H1 (cell line): ENCODE data around the gene DYRK1B. TPM values are rescaled to one million over a fixed set of nuclear protein-coding genes. Genes with fewer than 3 reads are reported as not detected.

Source experiments
- CTCF ChIA-PET: fragments of 300-600 bp; sonication (Branson Sonifier 250); formaldehyde crosslinking; loops from one replicate; lab custom pipeline; 2021; ENCODE audit not compliant: partially characterized antibody; lab: Charles Lee
- POLR2A ChIA-PET: fragments of 300-600 bp; sonication (Branson Sonifier 250); formaldehyde crosslinking; loops from one replicate; lab custom pipeline; 2021; ENCODE audit warnings: inconsistent platforms; ENCODE audit not compliant: partially characterized antibody; lab: Charles Lee
- DNase-seq, 2 experiments: peaks; one replicate each; pipeline versions ENCODE4 v3.0.0 to v3.0.0-alpha.2; 2010 to 2022; ENCODE audit warnings: low spot score in 2 of 2, low read depth in 1 of 2, mixed read lengths in 1 of 2
- FAIRE-seq: peaks from 2 replicates; lab custom pipeline; 2011; peaks lifted over from hg19 to GRCh38; lab: Jason Lieb, UNC
- H2AFZ ChIP-seq: 2 replicates; pipeline ENCODE4 v1.8.1; 2012; ENCODE audit warnings: low read length, inconsistent platforms
- H2AK5ac ChIP-seq: 2 replicates; pipeline ENCODE4 v1.6.1; 2013; ENCODE audit warnings: low read depth, low read length
- H2BK120ac ChIP-seq: replicated peaks from 2 replicates; pipeline ENCODE3; 2013; ENCODE audit warnings: low read depth, low read length, inconsistent platforms
- H2BK12ac ChIP-seq: 2 replicates; pipeline ENCODE4 v1.6.1; 2013; ENCODE audit warnings: low read depth, low read length
- H2BK15ac ChIP-seq: 2 replicates; pipeline ENCODE4 v1.6.1; 2013; ENCODE audit warnings: low read length
- H2BK20ac ChIP-seq: 2 replicates; pipeline ENCODE4 v1.6.1; 2013; ENCODE audit warnings: low read length
- H2BK5ac ChIP-seq: 2 replicates; pipeline ENCODE4 v1.6.1; 2013; ENCODE audit warnings: low read depth, low read length
- H3K14ac ChIP-seq: 2 replicates; pipeline ENCODE4 v1.6.1; 2013; ENCODE audit warnings: inconsistent platforms; ENCODE audit not compliant: insufficient read length
- H3K18ac ChIP-seq: 2 replicates; pipeline ENCODE4 v1.6.1; 2013; ENCODE audit warnings: low read length; ENCODE audit errors: extremely low read depth
- H3K23ac ChIP-seq: 2 replicates; pipeline ENCODE4 v1.6.1; 2013; ENCODE audit warnings: inconsistent platforms; ENCODE audit not compliant: insufficient read length
- H3K23me2 ChIP-seq: 2 replicates; pipeline ENCODE4 v1.6.1; 2013; ENCODE audit warnings: low read depth, low read length
- H3K27ac ChIP-seq: 2 replicates; pipeline ENCODE4 v1.6.1; 2011; ENCODE audit warnings: low read depth, low read length, inconsistent platforms
- H3K27me3 ChIP-seq, 4 experiments: replicated peaks in 1 of 4; 1 replicate in 1 of 4; 2 replicates in 3 of 4; pipeline versions ENCODE4 v1.6.1 to v1.8.1; 2011 to 2013; ENCODE audit warnings: low read length in 3 of 4, mild to moderate bottlenecking in 3 of 4, inconsistent platforms in 2 of 4, mixed read lengths in 2 of 4, moderate library complexity in 1 of 4; ENCODE audit not compliant: control insufficient read depth in 3 of 4, insufficient read depth in 3 of 4; ENCODE audit errors: extremely low read depth in 1 of 4
- H3K36me3 ChIP-seq, 4 experiments: 2 replicates each; pipeline versions ENCODE4 v1.6.1 to v1.8.1; 2011 to 2013; ENCODE audit warnings: mild to moderate bottlenecking in 4 of 4, low read length in 3 of 4, moderate library complexity in 2 of 4, control low read depth in 1 of 4, inconsistent platforms in 1 of 4; ENCODE audit not compliant: insufficient read depth in 4 of 4, control insufficient read depth in 2 of 4
- H3K4ac ChIP-seq: replicated peaks from 2 replicates; pipeline ENCODE3; 2013; ENCODE audit warnings: low read length, low read depth, mixed read lengths, inconsistent platforms; ENCODE audit not compliant: insufficient read length
- H3K4me1 ChIP-seq, 4 experiments: replicated peaks in 1 of 4; 1 replicate in 1 of 4; 2 replicates in 3 of 4; pipeline versions ENCODE4 v1.6.1 to v1.8.1; 2011 to 2013; ENCODE audit warnings: low read length in 3 of 4, inconsistent platforms in 2 of 4, mixed read lengths in 1 of 4; ENCODE audit not compliant: insufficient read depth in 4 of 4, control insufficient read depth in 3 of 4
- H3K4me2 ChIP-seq, 2 experiments: 2 replicates each; pipeline versions ENCODE4 v1.6.1 to v1.8.1; 2011 to 2013; ENCODE audit warnings: low read depth in 2 of 2, low read length in 2 of 2, control low read depth in 1 of 2, inconsistent platforms in 1 of 2, mild to moderate bottlenecking in 1 of 2; ENCODE audit not compliant: insufficient read depth in 1 of 2
- H3K4me3 ChIP-seq, 4 experiments: fragments of 200-600, 300-600 bp in 1 of 4; sonication (generic), shearing (Covaris generic), sonication (Bioruptor Twin) in 1 of 4; 2 replicates each; pipeline versions ENCODE4 v1.5.1 to v1.8.1; 2011 to 2016; ENCODE audit warnings: low read length in 4 of 4, low read depth in 3 of 4, control low read depth in 2 of 4, inconsistent platforms in 2 of 4, mild to moderate bottlenecking in 2 of 4, mixed read lengths in 1 of 4, moderate library complexity in 1 of 4; ENCODE audit not compliant: insufficient read depth in 2 of 4; ENCODE audit errors: extremely low read depth in 1 of 4
- H3K56ac ChIP-seq: replicated peaks from 2 replicates; pipeline ENCODE3; 2013; ENCODE audit warnings: low read depth, mild to moderate bottlenecking, mixed read lengths, low read length, inconsistent platforms; ENCODE audit not compliant: insufficient read length
- H3K79me1 ChIP-seq: 2 replicates; pipeline ENCODE4 v1.6.1; 2013; ENCODE audit warnings: low read depth, low read length, control low read depth
- H3K79me2 ChIP-seq, 2 experiments: 2 replicates each; pipeline versions ENCODE4 v1.6.1 to v1.8.1; 2012 to 2013; ENCODE audit warnings: low read length in 2 of 2, mild to moderate bottlenecking in 2 of 2, inconsistent platforms in 1 of 2; ENCODE audit not compliant: insufficient read depth in 2 of 2, control insufficient read depth in 1 of 2
- H3K9ac ChIP-seq, 4 experiments: replicated peaks in 1 of 4; 1 replicate in 1 of 4; 2 replicates in 3 of 4; pipeline versions ENCODE4 v1.6.1 to v1.8.1; 2011 to 2013; ENCODE audit warnings: low read depth in 3 of 4, low read length in 3 of 4, control low read depth in 2 of 4, mild to moderate bottlenecking in 2 of 4, moderate library complexity in 2 of 4, inconsistent platforms in 1 of 4; ENCODE audit errors: extremely low read depth in 1 of 4
- H3K9me3 ChIP-seq, 2 experiments: 2 replicates each; pipeline versions ENCODE4 v1.6.1 to v1.8.1; 2012 to 2013; ENCODE audit warnings: mild to moderate bottlenecking in 2 of 2, moderate library complexity in 2 of 2, control low read depth in 1 of 2, inconsistent platforms in 1 of 2, low read depth in 1 of 2, low read length in 1 of 2, mixed read lengths in 1 of 2; ENCODE audit not compliant: insufficient read depth in 2 of 2
- H4K20me1 ChIP-seq, 2 experiments: replicated peaks in 1 of 2; 2 replicates each; pipeline versions ENCODE3 to v1.8.1; 2011 to 2013; ENCODE audit warnings: inconsistent platforms in 2 of 2, low read length in 2 of 2, mild to moderate bottlenecking in 1 of 2; ENCODE audit not compliant: insufficient read depth in 2 of 2, control insufficient read depth in 1 of 2
- H4K5ac ChIP-seq: 2 replicates; pipeline ENCODE4 v1.6.1; 2013; ENCODE audit warnings: low read length, low read depth, mixed read lengths, inconsistent platforms; ENCODE audit not compliant: insufficient read length
- H4K8ac ChIP-seq: 2 replicates; pipeline ENCODE4 v1.8.0; 2013; ENCODE audit warnings: mild to moderate bottlenecking, moderate library complexity, low read length, inconsistent platforms; ENCODE audit not compliant: insufficient read depth; ENCODE audit errors: extremely low read depth
- H4K91ac ChIP-seq: replicated peaks from 2 replicates; pipeline ENCODE3; 2013; ENCODE audit warnings: low read length, mixed read lengths, inconsistent platforms; ENCODE audit not compliant: insufficient read length
- TCF12 ChIP-seq: IDR thresholded peaks from 2 replicates; pipeline ENCODE4 v1.6.1; 2011; ENCODE audit warnings: low read depth, mild to moderate bottlenecking, low read length
- USF2 ChIP-seq: IDR thresholded peaks from 2 replicates; pipeline ENCODE4 v1.6.1; 2011; ENCODE audit warnings: low read length, improper control_type of control experiment
- WGBS, 2 experiments: shearing (Covaris generic) in 1 of 2; methylation state at CpG; one replicate each; pipeline versions ENCODE4 v1.1.6 to v1.1.7; 2013 to 2015; ENCODE audit warnings: low lambda C conversion rate in 2 of 2, mixed read lengths in 2 of 2, inconsistent platforms in 1 of 2, low coverage in 1 of 2, missing lambda C conversion rate in 1 of 2; ENCODE audit not compliant: insufficient replicate concordance in 2 of 2, insufficient coverage in 1 of 2, insufficient read length in 1 of 2; ENCODE audit errors: extremely low coverage in 1 of 2, missing lambda C conversion rate in 1 of 2; 5-methylcytosine and 5-hydroxymethylcytosine counted together
- polyA plus RNA-seq, 7 experiments: library from polyadenylated mRNA; depleted of rRNA in 3 of 7; stranded (reverse) in 5 of 7; unstranded in 2 of 7; fragments of >200 nt in 5 of 7; fragments of 200-250 nt in 2 of 7; gene quantifications; 1 replicate in 5 of 7; 2 replicates in 1 of 7; 4 replicates in 1 of 7; pipeline versions ENCODE4 v1.2.1 to v1.2.3, GENCODE V29; 2011 to 2013; ENCODE audit warnings: missing spikeins in 2 of 7, mixed read lengths in 2 of 7
- total RNA-seq: library from RNA; stranded (reverse); fragmentation: NEBNext Ultra II Directional; extraction: Animal tissue kit (Norgen Biotek cat#: 25700); gene quantifications from 2 replicates; pipeline ENCODE4 v1.2.1, GENCODE V29; 2021

The DYRK1B gene
- total and polyA plus RNA-seq, 2 of the 8 experiments (the other 6 are each of a cell fraction or from before 2014, with no cell fraction given): 6.9 to 14.8 TPM

GRCh38 chr19:39865953-39866352 is 32.0 kb upstream of the DYRK1B start:
- Histone ChIP-seq H3K9me3 (no peaks in the 10 kb centered on the region), H3K79me2 (no peaks in the 10 kb centered on the region), H3K23me2 (no peaks in the 10 kb centered on the region; the same call in 1 of the 2 replicates), H3K79me1 (no peaks in the 10 kb centered on the region), H3K56ac (no peak overlapping the region), H3K23ac (no peak overlapping the region), H3K9ac (no peak overlapping the region), H4K20me1 (no peaks in the 10 kb centered on the region), H3K14ac (no peak overlapping the region), H3K4me3 (no peak overlapping the region), H3K36me3 (no peaks in the 10 kb centered on the region), H2BK120ac (no peak overlapping the region), H3K4me2 (no peak overlapping the region), H4K8ac (no peak overlapping the region), H3K4me1 (peaks cover 0 to 6% (median 4%) of the 10 kb centered on the region in 4 experiments; a peak in 4 of 7 replicates), H3K4ac (no peak overlapping the region), H2AFZ (no peak overlapping the region), H4K91ac (no peak overlapping the region), H4K5ac (no peak overlapping the region), H2BK15ac (no peak overlapping the region), H3K27me3 (no peaks in the 10 kb centered on the region), H3K18ac (no peak overlapping the region), H2AK5ac (no peak overlapping the region), H2BK20ac (no peak overlapping the region), H2BK12ac (no peak overlapping the region), H2BK5ac (no peak overlapping the region), H3K27ac (no peak overlapping the region)
- ChIA-PET POLR2A (interaction anchor here (1.3 kb wide), 1 partner anchor 32 kb away, joined by 3 read pairs; the partner anchor contains the start of gene DYRK1B), CTCF (no interaction called here)
- DNase-seq: no peak
- 90% methylated on average over 5 of the region's 5 CpGs; no CpG with 5 or more reads in 1 of the 2 experiments for WGBS, 2 experiments
- no peak for FAIRE-seq
- TF ChIP-seq TCF12 (no peak), USF2 (0 out of 2 replicates have a peak, but pooled peaks have one; percentile 20)
